ENCODE measurements around the gene DTX3.

- TF ChIP-seq CTCF (tag by site-specific recombination; IDR thresholded peaks at IDR 0.05) (no peak), ZBTB7A (tag by site-specific recombination; IDR thresholded peaks at IDR 0.05; ENCODE audit: low read depth) (no peak), ZNF366 (tag by site-specific recombination; conservative IDR thresholded peaks at IDR 0.05) (no peak), ZNF19 (tag by site-specific recombination; IDR thresholded peaks at IDR 0.05; ENCODE audit: low read depth) (no peak), ZBTB1 (tag by site-specific recombination; IDR thresholded peaks at IDR 0.05) (no peak), ZNF707 (tag by site-specific recombination; IDR thresholded peaks at IDR 0.05) (no peak), ZNF423 (tag by site-specific recombination; IDR thresholded peaks at IDR 0.05) (no peak), ZNF561 (tag by site-specific recombination; IDR thresholded peaks at IDR 0.05; ENCODE audit: borderline replicate concordance) (no peak), ZNF398 (tag by site-specific recombination; IDR thresholded peaks at IDR 0.05) (no peak), REST (tag by site-specific recombination; IDR thresholded peaks at IDR 0.05) (no peak), ZNF138 (tag by site-specific recombination; IDR thresholded peaks at IDR 0.05; ENCODE audit: borderline replicate concordance) (no peak), ZNF175 (tag by site-specific recombination; IDR thresholded peaks at IDR 0.05) (no peak), ZNF473 (tag by site-specific recombination; IDR thresholded peaks at IDR 0.05) (no peak)
Observed at GRCh38 chr12:57654042-57654441, 49.4 kb downstream of the DTX3 start.
